Suppressor macrophage treated with lipopolysaccharide for 4 hours (primary cell): ENCODE measurements around the gene CHRNA5.

Experiments used
- DNase-seq: peaks from one replicate; pipeline ENCODE4 v3.0.0-alpha.2; 2020

The CHRNA5 gene

DNA sequence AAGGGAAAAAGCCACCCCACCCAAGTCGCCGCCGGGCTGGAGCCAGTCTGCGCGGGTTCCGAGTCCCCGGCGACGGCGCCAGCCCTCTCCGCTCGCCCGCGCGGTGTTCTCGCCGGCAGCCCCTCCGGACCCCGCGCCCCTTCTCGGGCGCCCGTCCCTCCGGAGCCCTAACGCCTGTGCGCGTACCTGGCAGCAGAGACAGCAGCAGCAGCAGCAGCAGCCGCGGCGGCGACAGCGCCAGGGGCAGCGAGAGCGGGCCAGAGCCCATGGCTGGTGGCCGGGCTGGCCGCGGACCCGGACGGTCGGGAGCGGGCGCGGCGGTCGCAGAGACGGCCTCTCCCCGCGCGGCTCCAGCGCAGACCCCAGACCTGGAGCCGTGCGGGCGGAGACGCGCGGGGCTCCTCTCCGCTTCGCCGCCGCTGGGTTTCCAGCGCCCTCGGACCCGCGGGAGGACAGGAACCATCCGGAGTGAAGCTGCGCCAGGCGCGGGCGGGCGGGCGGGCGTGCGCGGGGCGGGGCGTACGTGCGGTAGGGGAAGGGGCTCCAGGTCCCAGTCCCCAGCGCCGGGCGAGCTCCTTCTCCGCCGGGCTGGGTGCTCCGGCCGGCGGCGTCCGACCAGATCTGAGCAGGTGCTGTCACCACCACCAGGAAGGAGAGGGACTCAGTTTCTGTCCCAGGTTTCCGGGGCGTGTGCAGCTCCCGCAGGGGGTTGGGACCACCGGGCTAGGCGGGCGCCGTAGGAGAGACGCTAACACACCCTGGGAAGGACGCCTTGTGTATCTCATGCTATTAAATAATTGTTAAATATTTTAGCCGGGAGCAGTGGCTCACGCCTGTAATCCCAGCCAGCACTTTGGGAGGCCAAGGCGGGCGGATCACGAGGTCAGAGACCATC, 55.5 kb downstream of the CHRNA5 start, which contains the start of gene CHRNA3:
Gene CHRNA3 (minus strand): TSS at position 470 of the 895 bp plus-strand sequence. CDS start 202 bp downstream, at position 268.
- no peak for DNase-seq

DNA sequence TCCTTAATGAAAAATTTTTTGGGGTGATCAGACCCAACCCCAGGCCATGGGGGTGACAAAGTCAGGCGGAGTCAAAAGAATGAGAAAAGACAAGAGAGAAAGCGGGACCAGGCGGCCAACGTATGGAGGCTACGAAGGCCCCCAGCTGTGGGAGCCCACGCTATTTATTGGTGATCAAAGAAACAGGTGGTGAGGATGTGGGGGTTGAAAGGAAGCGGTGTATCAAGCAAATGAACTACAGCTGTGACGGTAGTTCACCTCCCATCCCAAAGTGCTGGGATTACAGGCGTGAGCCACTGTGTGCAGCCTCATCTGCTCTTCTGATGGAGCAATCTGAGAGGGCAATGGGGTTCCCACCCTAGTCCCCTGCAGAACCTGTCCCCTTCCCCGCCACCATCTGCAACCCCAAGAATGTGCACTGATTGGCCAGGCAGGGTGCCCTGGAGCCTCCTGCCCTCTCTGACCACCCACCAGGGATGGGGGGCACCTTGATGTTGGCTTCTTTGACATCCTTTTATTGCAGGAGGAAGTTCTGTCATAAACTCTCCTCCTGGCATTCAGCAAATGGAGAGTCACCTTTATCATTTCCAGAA, 56.6 kb downstream of the CHRNA5 start:
- no peak for DNase-seq

DNA sequence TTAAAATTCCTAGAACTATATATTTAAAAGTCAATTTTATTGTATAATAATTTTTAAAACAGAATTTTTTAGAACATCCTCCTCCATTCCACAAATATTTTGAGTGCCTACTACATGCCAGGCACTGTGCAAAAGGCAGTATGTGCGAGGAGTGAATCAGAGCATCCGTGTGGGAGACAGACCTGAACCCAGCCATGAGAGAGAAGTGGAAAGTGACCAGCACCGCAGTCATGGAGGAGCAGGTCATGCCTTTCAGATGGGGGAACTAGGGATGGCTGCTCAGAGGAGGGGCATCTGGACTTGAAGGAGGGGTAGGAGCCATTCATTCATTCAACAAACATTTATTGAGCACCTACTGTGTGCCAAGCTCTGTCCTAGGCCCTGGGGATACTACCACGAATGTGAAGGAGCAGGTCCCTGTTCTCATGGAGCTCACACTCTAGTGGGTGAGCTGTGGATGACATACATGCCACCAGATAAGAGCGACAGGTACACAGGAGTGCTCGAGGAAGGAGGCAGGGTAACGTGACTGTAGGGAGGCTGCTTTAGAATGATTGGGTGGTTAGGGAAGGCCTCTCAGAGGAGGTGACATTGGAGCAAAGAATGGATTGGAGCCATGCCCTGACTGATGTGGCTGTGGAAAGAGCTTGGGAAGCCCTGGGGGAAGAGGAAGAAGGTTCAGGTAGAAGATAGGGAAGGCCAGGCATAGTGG, 58.6 kb downstream of the CHRNA5 start:
- no peak for DNase-seq

DNA sequence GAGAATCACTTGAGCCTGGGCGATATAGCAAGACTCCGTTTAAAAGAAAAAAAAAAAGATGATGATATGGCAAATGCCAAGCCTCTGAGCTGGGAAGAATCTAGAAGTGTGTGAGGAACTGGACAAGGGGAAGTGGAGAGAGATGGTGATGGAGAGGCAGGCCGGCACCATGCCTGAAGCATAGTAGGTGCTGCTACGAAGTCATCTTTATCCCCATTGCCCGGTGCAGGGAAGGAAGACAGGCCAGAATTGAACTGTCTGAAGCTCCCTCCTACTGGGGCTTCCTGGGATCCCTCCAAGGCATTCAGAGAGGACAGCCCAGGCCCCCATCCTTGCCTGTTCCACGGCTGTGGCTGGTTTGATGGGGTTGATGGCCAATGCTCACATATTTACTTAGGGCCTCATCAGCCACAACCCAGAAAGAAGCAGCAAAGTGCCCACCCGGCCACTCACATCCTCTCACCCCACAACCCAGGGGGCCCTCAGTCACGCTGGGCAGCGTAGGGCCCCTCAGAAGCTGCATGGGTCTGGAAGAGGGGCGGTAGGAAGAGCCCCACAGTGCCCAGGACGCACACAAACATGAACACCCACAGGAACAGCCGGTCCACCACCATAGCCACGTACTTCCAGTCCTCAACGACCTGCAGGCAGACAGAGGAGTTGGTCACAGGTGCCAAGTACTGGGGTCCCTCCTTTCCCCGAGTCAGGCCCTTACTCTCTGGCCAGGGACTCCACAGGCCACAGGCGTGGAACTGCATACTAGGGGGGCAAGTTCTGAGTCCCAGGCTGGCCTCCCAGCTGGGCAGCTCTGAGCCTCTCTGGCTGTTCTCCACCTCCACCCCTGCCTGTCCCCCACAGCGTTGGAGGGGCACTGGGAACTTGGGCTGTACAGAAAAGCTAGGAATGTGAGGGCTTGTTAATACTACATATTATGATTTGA, 59.6 kb downstream of the CHRNA5 start:
- DNase-seq, result no peak

DNA sequence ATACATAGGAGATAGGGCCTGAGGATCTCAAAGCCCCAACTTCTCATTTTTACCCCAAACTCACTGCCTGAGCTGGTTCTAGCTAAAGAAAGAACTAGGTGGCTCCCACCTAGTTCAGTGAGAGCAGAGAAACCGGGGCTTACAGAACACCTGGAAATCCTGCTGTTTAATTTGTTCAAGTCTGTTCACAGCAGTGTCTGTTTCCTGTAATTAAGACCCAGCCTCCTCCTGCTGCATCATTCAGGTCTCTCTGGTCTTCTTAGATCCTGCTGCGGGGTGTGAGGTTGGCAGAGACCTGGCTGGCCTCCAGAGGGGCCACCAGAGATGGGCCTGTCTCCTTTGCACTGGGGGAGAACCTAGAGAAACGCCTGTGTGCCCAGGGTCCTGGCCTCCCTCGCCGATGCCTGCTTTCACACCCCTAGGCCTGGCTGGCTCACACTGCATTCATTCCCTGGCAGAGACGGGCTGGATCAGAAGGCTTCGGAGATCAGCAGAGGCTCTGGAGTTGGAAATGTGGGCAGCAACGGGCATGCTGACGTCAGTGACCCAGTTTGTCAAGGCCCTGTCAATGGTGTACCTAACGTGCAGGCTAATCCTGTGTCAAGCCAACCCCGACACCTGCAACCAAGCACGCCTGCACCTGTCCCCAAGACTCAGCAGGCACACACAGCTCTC, 60.4 kb downstream of the CHRNA5 start:
- no peak for DNase-seq

DNA sequence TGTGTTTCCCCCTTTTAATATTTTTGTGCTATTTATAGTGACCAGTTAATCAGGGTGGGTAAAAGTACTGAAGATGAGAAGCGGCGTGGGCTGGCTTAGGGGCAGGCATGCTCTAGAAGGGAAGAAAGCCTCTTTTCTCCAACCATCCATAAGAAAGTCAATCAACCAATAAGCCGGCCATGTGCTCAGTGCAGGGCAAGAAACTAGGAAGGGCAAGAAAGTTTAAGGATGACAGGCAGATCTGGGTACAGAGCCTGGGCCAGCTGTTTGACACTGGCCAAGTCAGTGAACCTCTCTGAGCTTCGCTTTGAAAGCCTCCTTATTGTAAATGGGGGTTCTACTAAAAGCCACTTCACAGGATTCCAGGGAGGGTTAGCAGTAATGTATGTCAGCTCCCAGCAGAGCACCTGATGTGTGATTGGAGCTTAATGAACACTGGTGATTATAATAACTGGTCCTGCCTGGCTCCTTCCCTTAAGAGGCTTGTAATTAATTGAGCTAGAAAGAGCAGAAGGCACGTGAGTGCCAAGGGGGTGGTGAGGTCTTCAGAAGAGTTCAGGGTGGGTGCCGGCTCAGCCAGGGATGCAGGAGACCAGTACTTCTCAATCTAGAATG, 61.2 kb downstream of the CHRNA5 start:
- DNase-seq, result no peak

DNA sequence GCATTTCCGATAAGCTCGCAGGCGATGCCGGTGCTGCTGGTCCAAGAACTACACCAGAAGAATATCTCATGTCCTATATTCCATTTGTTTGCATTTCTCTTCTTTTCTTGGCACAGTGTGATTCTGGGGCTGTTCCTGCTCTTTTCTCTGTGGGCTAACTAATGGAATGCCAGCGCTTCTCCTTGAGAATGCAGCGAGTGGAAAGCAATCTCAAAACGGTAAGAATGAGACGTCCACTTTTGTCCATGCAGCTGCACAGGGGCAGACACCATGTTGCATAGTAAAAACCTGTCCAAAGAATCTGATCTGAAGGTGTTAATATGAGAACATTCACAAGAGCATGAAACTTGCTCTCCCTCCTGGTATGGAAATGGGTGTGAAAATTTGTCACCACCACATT, 62.0 kb downstream of the CHRNA5 start:
- no peak for DNase-seq

DNA sequence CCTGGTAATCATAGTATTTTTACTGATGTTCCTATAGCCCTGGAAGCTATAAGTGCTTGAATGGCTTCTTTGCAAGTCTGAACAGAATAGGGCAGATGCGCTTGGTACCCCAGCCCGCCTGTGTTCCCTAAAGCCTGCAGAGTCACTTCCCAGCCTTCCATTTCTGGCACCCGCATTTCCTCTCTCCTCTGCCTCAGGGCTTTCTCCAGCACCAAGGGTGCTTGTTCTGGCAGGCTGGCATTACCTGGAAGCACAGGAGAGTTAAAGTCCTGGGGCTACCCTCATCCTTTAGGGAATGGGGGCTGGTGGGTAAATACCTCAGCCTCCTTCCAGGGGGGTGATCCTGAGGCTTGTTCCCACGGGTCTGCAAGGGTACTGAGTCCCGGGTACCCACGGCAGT, 62.9 kb downstream of the CHRNA5 start:
- DNase-seq, result no peak

DNA sequence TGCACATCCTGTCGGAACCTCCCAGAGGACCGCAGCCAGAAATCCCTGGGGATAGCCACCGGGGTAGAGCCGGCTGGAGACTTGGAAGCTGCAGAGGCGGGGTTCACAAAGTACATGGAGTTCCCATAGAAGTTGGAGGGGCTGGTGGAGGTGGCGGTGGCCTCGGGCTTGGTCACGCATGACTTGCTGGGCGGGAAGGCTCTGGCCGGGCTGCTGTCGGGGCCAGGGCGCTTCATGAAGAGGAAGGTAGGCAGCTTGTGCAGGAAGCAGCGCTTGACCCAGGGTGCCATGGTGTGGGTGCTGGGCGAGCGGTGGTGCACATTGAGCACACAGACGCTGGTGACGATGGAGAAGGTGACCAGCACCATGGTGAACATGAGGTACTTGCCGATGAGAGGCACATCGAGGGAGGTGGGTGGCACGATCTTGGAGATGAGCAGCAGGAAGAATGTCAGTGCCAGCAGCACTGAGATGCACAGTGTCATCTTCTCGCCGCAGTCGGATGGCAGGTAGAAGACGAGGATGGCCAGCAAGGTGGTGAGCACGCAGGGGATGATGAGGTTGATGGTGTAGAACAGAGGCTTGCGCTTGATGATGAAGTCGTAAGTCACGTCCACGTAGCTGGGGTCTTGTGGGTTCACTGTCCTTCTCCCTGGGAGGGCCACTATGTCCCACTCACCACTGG, 63.9 kb downstream of the CHRNA5 start:
- DNase-seq, result no peak

DNA sequence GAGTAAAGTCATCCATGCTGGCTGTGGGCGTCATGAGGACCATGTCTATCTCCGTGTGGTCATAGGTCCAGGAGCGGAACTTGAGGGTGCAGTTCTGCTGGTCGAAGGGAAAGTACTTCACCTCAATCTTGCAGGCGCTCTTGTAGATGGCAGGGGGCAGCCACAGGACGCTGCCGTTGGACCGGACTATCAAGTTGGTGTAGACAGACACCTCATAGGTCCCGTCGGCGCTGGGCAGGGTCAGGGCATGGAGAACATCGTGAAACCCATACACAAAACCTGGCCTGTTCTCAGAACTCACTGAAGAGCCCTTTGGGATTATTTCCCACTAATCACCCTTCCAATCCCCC, 64.4 kb downstream of the CHRNA5 start:
- no peak for DNase-seq

DNA sequence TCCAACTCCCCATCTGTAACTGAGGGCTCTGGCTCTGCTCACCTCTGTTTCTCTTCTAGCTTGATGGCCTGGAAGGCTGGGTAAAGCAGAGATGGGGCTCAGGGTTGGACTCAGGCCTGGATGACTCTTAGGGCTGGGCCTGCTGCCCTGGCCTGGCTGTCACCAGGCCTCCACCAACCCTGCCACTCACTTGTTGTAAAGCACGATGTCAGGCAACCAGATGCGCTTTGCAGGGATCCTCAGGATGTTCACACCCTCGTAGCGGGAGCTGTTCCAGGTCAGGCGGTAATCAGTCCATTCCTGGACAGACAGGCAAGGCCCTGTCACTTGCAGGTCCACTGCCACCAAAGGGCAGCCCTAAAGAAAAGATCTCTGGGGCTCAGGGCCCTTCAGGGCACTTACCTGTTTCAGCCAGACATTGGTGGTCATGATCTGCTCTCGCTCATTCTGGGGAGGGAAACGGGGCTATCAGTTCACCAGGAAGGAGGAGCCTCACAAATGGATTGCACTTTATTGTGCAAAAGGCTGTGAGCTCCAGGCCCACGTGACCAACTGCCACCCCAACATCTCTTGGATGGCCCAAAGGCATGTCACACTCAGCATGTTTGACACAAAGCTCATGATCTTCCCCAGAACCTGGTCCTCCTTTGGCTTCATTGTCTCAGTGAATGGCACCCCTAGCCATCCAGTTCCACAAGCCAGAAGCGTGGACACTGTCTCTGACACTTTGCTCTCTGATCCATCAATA, 65.7 kb downstream of the CHRNA5 start:
- DNase-seq, result no peak

DNA sequence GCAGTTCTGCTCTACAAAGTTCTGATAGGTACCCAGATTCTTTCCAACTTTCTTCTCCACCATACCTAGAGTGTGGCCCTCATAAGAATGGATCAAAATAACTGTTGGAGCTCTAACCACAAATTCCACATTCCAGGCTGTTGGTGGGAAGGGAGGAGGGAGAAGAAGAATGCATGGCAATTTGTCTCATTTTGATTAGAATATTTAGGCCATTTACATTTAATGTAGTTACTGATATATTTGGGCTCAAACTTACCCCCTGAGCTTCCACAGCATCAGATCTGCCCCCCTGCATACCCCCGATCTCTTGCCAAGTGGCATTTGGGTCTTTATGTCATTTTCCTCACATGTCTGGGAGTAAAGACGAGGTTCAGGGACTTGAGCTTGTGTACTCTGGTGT, 68.0 kb downstream of the CHRNA5 start:
- DNase-seq, result no peak

DNA sequence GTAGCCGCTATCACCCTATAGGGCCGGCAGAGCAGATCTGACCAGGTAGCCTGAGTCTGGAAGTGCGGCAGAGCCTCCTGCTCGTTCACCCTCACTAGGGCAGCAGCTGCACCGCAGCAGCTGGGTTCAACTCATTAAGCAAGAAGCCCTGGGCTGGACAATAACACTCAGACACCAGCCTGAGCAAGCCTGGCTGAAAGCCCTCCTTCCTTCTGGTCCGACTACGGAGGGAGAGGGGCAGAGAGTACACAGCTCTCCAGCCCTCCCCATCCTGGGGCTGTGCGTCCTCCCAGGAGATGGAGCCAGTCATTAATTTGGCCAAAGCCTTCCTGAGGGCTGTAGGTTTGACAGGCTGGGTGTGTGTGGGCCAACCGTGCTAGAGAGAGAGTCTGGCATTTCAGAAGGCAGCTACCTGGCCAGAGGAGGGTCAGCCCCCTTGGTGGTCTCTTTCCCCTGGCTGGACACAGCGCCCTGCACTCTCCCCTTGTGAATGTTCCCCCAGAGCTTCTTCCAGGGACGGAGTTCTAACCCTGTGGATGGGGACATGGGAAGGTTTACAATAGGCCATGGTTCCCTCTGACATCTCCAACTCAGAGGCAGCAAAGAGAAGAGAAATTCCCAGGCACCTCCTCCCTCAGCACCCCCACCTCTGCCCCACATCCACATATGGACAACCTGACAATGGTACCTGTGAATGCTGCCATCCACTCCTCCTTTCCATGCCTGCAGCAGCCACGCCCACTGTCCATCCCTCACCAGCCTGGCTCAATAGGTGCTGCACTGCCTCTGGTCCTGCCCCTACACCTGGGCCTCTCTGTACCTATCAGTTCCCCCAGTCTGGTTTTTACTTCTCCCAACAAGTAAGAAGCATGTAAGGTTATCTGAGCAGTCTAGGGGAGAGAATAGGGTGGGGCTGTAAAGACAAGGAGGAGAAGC, 69.2 kb downstream of the CHRNA5 start:
- DNase-seq, result no peak

DNA sequence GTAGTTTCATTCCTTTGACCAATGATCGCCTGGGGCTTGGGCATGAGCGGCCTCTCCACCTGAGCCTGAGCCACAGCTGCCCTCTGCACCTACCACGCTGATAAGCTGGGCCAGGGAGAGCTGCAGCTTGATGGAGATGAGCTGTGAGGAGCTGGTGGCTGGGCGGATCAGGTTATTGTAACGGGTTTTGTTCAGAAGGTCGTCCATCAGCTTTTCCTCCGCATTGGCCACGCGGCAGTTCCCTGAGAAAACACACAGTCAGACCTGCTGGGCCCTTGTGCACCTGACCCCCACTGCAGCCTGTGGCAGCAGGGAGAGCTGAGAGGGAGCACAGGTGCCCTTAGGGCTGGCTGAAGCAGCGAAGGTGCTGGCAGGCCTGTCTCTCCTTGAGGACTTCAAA, 70.0 kb downstream of the CHRNA5 start:
- no peak for DNase-seq

DNA sequence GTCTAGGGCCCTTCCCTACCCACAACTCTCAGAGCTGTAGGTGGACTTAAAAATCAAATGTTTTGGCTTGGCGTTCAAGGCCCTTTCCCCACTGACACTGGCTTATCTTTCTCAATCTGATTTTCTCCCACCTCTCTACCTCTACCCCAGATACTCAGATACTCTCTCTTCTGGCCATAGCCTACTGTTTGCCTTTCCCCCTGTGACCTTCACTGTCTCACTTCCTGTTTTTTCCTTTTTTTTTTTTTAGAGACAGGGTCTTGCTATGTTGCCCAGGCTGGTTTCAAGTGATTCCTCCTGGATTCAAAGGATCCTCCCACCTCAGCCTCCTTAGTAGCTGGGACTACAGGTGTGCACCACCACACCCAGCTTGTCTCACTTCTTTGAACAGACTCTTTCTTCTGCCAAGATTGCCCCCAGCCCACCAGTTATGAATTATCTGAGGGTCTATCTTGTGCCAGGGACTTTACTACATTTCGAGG, 71.1 kb downstream of the CHRNA5 start:
- DNase-seq, result no peak

DNA sequence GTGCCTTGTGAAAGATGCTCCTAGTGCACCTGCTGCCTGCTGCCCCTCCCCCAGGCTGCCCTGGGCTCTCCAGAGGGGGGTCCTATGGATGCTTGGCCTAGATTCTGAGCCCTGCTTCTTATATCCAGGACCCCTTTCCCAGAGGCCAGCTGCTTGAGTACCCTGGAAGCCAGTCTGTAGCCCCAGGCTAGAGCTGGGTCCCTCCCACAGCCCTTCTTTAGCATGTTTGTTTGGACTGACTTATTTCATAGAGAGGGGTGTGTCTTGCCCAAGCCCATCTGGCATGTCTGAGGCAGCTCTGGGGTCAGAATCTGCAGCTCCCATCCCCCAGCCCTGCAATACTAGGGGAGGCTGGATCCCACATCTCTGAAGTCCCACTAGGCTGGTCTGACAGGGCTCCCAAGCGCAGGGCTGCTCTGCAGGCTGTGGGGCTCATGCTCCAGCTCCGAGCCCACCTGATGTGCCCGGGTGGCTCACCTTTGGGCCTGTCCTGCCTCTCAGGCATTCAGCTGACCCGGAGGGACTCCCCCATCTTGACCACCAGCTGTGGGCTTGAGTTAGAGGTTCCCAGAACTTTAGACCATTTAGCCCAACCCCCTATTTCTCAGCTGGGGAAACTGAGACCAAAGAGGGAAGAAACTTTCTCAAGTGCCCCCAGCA, 72.6 kb downstream of the CHRNA5 start:
- DNase-seq, result no peak

DNA sequence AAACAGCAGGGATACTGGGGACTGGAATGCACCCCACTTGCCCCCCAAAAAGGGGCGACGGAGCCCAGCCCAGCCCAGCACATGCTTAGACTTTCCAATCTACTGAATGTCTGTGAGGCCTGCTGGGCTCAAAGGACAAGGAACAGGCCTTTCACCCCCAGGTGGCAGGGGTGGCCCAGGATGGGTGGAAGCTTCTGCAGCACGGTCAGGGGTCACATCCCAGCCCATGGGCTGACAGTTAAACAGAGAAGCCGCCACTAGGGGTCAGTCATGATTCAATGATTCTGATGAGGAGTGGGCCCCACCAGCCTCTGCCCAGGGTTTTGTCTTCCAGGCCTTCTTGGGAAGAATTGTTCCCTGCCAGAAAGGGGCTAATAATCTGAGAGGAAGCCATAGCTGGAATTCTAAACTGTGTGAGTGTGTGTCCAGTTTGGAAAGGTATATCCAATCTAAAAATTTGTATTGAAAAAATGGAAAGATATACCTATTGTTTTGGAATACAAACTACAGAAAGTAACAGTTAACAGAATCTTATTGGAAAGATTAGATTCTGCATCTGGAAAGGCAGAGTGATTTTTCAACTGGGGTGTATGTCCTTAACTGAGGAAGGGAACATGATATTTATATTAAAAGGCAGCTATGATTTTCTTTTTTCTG, 73.5 kb downstream of the CHRNA5 start:
- peak; percentile 68 for DNase-seq
